GM19025 (cell line): ENCODE results near the gene PIK3IP1.
"Not testable (repeated sequence)": the region's sequence is repeated elsewhere in the genome, so short reads cannot be mapped to it uniquely, and the experiment has no call there.

Source experiments
- ATAC-seq: cut with Tn5 transposase; IDR thresholded peaks from one replicate; pipeline ENCODE4 v1.9.1; 2021; ENCODE audit warnings: mild to moderate bottlenecking, low read depth, moderate library complexity; ENCODE audit not compliant: unreplicated experiment

Gene PIK3IP1

DNA sequence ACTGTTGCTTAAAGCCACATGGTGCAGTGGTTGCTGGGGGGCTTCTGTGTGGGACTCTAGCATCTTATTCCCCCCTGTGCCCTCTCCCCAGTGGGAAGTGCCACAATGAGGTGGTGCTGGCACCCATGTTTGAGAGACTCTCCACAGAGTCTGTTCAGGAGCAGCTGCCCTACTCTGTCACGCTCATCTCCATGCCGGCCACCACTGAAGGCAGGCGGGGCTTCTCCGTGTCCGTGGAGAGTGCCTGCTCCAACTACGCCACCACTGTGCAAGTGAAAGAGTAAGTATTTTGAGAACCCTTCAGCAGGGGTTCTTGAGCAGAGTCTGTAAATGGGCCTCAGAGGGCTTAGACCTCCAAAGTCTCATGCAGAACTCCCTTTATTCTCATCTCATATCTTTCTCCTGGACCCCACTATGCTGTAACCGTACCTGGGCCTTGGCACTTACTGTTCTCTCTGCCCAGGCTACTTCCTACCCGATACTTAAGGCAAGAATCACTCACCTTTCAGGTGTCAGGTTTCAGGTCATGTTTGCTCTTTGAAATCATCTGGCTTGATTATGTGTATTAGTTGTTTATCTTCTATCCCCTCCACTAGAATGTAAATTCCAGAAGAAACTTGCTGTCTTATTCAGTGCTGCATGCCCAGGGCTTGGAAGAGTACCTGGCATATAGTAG, 32.4 kb downstream of the PIK3IP1 start:
- no peak for ATAC-seq

DNA sequence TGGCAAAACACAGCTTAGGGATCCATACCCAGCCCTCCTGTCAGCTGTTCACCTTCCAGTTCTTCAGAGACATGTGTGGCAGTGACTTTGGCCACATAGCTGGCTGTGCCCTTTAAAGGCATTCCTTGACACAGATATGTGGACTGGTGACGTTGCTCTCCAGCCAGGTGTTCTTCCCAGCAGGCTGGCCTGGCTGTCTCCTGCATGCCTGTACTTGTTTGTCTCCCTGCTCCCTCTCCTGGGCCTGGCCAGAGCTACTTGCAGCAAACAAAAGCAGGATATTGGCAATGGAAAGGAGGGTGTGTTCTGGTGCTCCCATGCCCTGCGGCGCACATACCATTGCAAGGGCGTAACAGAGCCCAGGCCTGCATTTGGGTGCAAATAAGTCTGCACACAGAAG, 38.3 kb downstream of the PIK3IP1 start:
- ATAC-seq = no peak

DNA sequence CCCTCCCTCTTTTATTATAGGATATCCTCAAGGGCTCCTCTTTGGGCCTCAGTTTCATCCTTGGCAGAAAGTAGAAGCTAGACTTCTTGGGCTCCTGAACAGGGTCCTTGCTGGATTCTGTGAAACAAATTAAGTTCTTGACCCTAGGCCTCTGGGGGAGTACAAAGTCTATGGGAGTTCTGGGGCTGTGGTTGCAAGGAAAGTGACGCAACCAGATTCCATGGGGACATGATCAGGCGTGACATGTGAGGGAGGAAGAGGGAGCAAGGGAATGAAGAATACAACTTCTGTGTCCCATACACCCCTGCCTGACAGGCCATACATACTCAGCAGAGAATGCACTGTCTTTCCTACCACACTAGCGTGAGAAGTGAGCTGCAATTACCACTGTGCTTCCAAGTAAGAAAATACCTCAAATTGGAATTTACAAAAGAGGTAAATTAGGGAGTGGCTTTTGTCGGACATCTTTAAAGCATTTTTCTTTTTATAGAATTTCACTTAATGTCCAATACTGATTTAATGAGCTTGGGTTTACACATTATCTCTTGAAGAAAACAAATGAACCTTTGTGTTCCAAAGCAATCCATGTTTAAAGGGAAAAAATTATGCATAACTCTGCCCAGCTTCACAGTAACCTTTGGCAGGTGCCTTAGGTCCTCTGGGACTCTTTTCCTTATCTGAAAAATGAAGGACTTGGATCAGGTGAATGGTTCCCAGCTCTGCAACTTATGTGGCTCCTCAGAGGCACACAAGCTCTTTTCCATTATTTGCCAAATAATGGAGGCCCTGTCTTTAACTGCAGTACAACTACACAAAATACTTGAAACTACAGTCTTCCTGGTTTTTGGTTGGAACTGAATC, 41.3 kb downstream of the PIK3IP1 start:
- ATAC-seq = no peak

DNA sequence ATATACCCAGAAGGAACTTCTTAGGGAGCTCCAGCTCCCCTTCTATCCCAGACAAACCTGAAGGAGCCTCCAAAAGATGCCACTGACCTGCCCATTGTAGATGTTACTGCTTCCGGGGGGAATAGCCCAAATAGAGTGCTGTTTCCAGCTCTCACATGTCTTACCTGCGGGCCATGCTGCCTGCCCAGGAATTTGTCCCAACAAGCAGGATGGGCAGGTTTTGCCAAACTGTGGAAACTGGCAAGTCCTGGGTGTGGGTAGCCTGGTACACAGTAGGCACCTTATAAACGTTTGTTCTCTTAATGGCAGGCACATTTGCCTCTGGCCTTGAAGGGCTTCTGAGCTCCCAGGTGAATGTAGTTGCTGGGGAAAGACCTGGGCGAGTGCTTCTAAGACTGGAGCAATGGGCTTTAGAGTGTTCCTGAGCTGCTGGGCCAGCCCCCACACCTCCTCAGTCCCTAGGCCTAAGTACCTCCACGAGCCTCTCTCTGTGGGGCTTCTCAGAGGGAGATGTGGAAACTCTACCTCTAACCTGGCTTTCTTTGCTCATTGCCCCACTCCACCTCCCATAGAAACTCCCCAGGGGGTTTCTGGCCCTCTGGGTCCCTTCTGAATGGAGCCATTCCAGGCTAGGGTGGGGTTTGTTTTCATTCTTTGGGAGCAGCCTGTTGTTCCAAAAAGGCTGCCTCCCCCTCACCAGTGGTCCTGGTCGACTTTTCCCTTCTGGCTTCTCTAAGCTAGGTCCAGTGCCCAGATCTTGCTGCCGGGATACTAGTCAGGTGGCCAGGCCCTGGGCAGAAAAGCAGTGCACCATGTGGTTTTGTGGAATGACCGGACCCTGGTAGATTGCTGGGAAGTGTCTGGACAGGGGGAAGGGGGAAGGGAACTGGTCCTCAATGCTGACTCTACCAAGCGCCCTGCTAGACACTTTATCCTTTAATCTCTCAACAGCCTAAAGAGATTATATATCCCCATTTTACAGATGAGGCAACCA, 43.0 kb downstream of the PIK3IP1 start:
- no peak for ATAC-seq

DNA sequence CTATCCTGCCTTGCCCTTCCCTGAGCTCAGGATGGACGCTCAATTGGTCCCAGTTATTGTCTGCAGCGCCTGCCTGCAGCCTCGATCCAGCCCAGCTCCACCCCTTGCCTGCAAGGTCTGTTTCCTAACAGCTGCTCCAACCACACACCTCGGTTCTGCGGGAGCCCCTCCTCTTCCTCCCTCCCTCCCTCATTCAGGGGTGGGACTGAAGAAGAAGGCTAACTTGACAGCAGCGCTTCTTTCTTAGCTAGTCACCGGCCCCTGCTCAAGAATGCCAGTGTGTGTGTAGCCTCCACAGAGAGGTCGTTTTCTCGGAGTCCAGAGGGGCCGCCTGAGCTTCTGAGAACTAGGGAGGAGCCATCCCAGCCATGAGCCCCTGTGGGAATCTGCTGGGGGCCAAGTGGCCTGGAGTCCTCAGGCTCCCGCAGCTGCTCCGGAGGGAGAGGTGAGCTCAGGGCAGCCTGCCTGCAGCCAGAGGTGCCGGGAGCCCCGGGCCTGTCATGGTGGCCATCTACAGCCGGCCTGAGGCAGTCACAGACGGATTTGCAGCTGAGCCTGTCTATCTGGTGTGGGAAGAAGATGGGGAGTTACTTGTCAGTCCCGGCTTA, 44.0 kb downstream of the PIK3IP1 start:
- ATAC-seq = no peak

DNA sequence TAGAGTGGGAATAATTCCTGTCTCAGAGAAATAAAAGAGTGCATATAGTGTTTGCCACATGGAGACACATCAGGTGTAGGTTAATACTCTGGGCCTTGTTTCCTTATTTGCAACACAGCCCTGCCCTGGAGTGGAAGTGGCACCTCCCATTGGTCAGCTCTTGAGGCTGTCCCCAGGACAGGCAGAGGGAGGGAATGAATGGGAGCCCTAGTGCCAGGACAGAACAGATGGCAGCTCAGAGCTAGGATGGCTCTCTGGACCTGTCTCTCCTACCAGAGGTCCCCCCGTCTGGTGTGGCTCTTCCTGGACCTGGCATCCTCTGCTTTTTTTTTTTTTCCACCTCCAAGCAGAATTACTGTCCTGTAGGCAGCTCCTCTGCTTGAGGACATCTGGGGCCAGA, 44.6 kb downstream of the PIK3IP1 start:
- ATAC-seq = no peak

DNA sequence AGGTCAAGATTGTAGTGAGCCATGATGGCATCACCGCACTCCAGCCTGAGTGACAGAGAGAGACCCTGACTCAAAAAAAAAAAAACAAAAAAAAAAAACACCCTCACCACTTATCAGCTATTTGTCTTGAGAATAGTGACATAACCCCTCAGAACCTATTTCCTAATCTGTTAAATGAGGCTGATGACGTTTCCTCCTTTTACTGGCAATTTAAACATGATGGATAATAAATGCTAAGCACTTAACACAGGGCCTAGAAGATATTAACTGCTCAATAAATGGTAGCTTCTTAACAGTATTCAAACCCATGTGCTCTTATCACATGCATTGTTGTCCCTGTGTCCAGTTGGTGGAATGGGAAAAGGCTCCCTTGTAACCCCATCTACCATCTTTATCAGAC, 45.6 kb downstream of the PIK3IP1 start:
- ATAC-seq = no peak

DNA sequence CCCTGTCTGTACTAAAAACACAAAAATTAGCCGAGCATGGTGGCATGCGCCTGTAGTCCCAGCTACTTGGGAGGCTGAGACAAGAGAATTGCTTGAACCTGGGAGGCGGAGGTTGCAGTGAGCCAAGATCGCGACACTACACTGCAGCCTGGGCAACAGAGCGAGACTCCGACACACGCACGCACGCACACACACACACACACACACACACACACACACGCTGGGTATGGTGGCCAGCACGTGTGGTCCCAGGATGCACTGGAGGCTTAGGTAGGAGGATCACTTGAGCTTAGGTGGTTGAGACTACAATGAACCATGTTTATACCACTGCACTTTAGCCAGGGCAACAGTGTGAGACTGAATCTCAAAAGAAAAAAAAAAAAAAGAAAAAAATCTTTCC, 46.3 kb downstream of the PIK3IP1 start:
- not testable (repeated sequence) for ATAC-seq

DNA sequence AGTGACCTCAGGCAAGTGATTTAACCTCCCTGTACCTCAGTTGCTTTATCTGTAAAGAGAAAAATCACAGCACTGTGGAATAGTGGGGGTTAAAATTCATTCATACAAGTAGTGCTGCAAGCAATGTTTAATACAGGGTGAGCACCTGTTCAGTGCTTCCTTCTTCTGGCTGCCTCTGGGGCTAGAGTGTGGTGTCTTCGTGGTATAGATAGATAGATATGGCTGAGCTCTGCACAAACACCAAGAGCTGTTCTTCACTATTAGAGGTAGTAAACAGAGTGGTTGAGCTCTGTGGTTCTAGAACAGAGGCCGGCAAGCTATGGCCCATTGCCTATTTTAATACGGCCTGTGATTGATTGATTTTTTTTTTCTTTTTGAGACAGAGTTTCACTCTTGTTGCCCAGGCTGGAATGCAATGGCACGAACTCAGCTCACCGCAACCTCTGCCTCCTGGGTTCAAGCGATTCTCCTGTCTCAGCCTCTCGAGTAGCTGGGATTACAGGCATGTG, 47.3 kb downstream of the PIK3IP1 start:
- no peak for ATAC-seq

DNA sequence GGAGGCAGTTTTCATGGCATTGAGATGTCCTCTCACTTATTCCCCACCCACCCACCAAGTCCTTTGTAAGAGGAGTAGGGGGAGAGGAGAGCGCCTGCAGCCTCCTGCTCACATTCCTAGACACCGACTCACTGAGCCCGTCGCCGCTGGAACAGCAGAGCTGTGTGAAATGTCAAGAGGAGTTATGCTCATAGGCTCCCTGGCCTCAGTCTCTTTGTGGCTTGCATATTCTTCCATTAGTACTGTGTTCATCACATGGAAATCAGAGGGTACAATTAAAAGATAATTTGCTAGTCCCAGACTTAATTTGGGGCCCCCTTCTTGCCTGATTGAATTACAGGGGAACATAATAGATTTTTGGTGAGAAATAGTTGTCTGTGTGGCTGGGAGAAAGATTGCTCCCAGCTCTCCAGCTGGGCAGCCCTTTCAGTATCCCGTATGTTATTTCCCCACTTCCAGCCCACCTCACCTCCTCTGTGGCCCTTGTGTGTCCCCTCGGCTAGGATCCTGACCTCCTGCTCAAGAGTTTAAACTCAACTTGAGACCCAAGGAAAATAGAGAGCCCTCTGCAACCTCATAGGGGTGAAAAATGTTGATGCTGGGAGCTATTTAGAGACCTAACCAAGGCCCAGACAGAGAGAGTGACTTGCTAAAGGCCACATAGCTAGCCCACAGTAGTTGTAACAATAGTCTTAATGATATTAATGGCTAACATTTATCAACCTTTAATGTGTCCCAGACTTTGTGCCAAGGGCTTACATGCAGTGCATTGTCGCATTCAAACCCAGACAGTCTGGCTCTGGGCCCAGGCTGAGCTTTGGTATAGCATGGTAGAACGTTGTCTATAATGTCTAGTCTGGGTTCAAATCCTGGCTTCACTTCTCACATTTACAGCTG, 48.0 kb downstream of the PIK3IP1 start:
- no peak for ATAC-seq

DNA sequence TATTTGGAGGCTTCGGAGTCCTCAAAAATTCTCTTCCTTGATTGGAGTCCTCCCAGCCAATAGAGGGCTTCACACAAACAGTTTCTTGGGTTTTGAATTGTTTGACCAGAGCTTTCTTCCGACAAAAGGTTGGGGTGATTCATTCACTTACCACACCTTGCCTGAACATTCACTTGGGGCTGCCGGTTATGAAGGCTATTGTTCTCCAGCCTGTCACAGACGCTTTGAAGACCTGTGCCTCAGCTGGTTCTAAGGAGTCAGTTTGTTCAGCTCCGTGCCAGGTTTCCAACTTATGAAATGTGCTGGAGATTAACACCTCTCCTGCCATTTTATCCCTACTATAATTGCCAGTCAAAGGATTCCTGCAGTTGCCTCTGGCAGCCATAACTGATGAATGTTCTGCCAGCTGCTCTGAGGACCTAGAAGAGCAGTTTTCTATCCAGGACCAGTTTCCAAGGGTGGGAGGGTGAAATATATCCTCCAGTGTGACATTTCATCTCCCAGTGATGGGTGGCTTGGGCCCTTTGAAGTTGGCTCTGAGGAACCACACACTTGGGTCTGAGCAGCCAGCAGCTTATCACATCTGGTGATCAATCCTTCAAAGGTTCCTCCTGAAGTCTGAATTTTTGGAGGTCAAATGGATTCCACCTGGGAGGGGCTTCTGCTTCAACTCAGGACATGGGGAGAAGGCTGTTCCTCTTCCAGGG, 48.8 kb downstream of the PIK3IP1 start:
- no peak for ATAC-seq

DNA sequence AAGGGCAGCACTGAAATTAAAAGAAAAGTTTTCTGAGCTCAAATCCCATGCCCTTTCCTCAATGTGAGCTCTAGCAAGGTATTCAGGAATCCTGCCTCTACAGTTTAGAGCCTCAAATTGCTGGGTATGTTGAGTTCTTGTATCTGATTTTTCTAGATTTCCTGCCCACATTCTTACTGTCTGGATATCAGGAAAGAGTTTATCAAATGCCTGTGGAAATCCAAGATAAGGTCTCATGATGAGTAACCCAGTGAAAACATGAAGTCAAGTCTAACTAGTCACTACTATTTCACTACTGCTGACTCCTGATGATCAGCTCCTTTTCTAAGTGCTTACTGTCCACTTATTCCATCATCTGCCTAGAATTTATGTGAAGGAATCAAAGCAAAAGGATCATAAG, 50.4 kb downstream of the PIK3IP1 start:
- ATAC-seq = no peak

DNA sequence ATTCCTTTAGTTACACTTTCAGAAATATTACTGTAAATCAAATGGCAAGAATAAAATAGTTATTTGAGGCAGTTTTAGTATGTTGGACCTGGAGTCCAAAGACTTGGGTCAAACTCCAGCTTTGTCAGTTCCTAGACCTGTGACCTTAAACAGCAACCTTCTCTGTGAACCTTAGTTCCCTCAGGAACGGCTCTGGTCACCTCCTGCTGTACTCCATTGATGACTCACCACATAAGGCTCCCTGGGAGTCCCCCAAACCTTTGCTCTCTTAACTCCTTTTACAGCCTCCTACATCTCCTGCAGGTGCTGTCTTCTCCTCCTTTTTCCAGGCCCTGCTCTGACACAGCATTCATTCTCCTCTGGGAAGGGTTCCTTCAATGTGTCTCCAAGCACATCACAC, 51.1 kb downstream of the PIK3IP1 start:
- ATAC-seq = no peak

DNA sequence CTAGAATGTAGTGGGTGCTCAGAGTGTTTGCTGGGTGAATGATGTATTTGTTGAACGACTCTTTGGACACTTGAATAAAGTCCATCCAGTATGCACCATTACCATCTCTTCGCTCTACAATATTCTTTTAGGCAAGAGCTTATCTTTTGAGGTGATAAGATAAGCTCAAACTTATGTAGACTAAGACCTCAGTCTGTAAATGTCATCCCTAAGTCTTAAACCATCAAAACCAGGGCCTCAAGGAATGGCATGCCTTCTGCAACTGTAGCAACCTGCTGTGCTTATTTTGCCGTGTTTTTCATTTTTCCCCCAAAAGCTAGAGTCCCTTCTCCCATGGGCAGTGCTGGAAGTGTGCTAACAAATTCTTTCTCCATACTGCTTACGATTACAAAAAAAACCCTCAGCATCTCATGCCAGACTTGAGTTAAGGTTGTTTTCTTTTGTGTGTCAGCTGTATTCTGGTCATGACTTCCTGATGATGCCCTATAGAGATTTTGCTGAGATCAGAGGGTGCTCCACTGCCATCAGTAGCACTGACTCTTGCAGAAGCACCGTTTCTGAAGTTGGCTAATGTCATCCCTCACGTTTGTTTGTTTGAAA, 52.4 kb downstream of the PIK3IP1 start:
- ATAC-seq = no peak

DNA sequence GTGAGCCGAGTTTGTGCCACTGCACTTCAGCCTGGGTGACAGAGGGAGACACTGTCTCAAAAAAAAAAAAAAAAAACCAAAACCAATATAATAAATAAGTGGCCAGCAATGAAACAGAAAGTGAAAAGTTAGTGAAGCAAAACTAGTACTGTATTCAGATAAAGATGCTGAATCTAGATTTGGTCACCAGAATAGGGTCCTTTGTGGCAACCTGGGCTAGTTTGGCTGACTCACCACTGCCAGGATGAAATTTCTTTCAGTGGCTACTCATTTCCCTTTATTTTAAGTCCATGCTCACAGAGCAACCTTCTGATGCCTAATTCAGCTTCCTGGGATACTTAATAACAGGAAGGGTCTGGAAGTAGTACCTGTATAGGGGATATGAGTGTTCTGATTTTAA, 54.2 kb downstream of the PIK3IP1 start:
- ATAC-seq = no peak

DNA sequence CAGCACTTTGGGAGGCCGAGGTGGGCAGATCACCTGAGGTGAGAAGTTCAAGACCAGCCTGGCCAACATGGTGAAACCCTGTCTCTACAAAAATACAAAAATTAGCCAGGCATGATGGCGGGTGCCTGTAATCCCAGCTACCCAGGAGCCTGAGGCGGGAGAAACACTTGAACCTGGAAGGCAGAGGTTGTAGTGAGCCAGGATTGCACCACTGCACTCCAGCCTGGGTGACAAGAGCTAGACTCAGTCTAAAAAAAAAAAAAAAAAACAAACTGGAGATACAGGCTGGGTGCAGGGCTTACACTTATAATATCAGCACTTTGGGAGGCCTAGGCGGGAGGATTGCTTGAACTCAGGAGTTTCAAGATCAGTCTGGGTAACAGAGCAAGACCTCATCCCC, 56.2 kb downstream of the PIK3IP1 start:
- not testable (repeated sequence) for ATAC-seq

DNA sequence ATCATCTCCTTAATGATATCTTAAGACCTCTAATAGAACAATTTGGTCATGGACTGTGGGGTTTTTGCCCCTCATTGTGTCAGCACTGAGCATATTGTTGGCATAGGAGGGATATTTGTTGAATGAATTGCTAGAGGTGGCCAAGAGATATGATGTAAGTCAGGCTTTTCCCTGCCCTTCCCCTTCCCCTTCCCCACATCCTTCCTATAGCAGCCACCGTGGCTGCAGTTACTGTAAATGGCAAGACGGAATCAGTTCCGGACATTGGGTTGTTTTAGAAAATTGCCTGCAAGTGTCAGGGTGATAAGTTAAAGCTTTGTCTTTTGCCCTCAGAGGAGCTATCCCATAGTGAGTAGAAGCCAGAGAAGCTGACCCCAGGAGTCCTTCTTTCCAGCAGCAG, 57.2 kb downstream of the PIK3IP1 start:
- no peak for ATAC-seq

DNA sequence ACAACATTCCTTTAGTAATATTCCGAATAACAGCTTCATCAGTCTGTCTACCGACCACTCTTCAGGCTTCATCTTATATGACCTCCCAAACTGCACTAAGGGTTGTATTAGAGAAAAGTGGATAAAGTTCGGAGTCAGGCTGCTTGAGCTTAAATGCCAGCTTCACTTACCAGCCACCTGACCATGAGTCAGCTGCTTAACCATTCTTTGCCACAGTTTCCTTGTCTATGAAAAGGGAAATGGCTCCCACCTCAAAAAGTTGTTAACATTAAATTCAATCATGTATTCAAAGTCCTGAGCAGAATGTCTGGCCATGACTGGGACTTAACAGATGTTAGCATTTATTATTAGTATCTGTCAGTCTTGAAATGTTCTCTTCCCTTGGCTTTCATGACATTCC, 59.3 kb downstream of the PIK3IP1 start:
- no peak for ATAC-seq
